Uterus (tissue), 2 donors: ENCODE results near the gene CFAP20DC.

Experiments
- POLR2A ChIP-seq, 2 donors: fragments of 450-650 bp; IDR thresholded peaks; one replicate each; pipeline ENCODE4 v1.6.1; 2016; ENCODE audit warnings: antibody characterized with exemption in 2 of 2, mild to moderate bottlenecking in 1 of 2, moderate library complexity in 1 of 2
- TF ChIP-seq, protein P1 (sequence below), 4 experiments: fragments of 200-600 bp in 2 of 4; fragments of 450-650 bp in 2 of 4; sonication (generic) in 2 of 4; IDR thresholded peaks; one replicate each; pipeline ENCODE4 v1.5.1; 2016 to 2019; ENCODE audit warnings: antibody characterized with exemption in 4 of 4, mild to moderate bottlenecking in 2 of 4, moderate library complexity in 1 of 4

- TF ChIP-seq, protein P1, sequence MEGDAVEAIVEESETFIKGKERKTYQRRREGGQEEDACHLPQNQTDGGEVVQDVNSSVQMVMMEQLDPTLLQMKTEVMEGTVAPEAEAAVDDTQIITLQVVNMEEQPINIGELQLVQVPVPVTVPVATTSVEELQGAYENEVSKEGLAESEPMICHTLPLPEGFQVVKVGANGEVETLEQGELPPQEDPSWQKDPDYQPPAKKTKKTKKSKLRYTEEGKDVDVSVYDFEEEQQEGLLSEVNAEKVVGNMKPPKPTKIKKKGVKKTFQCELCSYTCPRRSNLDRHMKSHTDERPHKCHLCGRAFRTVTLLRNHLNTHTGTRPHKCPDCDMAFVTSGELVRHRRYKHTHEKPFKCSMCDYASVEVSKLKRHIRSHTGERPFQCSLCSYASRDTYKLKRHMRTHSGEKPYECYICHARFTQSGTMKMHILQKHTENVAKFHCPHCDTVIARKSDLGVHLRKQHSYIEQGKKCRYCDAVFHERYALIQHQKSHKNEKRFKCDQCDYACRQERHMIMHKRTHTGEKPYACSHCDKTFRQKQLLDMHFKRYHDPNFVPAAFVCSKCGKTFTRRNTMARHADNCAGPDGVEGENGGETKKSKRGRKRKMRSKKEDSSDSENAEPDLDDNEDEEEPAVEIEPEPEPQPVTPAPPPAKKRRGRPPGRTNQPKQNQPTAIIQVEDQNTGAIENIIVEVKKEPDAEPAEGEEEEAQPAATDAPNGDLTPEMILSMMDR (IDR thresholded peaks at IDR 0.05) = no peak
- no peak for TF ChIP-seq POLR2A (IDR thresholded peaks at IDR 0.05)
Observed at GRCh38 chr3:58979840-58980239, 70.0 kb downstream of the CFAP20DC start.
